Activated CD4-positive, alpha-beta T cell treated with anti-CD3 and anti-CD28 coated beads, Interleukin-2, Interleukin-6, amounts not matched to agents 100 ng/mL and 50 ng/mL, durations not matched to agents 16 hours and 8 hours (primary cell): ENCODE results near the gene MAPK6.

Experiments
- DNase-seq: peaks from one replicate; pipeline ENCODE4 v3.0.0-alpha.2; 2020

MAPK6 gene

GRCh38 chr15:52018693-52019393, at the start of gene MAPK6:
Gene MAPK6 (plus strand): TSS chr15:52019219. CDS start chr15:52046461, 27,242 bp downstream.
- DNase-seq = peak; percentile 96

- no peak for DNase-seq
Measured at GRCh38 chr15:51969728-51970127, 49.3 kb upstream of the MAPK6 start.

GRCh38 chr15:51970132-51970817, 48.7 kb upstream of the MAPK6 start:
- no peak for DNase-seq

- no peak for DNase-seq
Measured at GRCh38 chr15:51971032-51971374, 48.0 kb upstream of the MAPK6 start.

- peak; percentile 96 for DNase-seq
Measured at GRCh38 chr15:51971375-51972133, 47.5 kb upstream of the MAPK6 start, which contains the start of gene LEO1. Gene LEO1 (minus strand): TSS chr15:51971778. CDS start chr15:51971745, 33 bp downstream.

- no peak for DNase-seq
Measured at GRCh38 chr15:51973220-51973619, 45.8 kb upstream of the MAPK6 start.

GRCh38 chr15:51973775-51974174, 45.2 kb upstream of the MAPK6 start:
- DNase-seq = no peak

- peak; percentile 92 for DNase-seq
Measured at GRCh38 chr15:51982013-51982769, 36.8 kb upstream of the MAPK6 start.

GRCh38 chr15:51982770-51983103, 36.3 kb upstream of the MAPK6 start:
- DNase-seq = no peak

GRCh38 chr15:51991141-51991540, 27.9 kb upstream of the MAPK6 start:
- DNase-seq = no peak

GRCh38 chr15:51992953-51993352, 26.1 kb upstream of the MAPK6 start:
- DNase-seq = no peak

- DNase-seq = no peak
Measured at GRCh38 chr15:52002351-52002750, 16.7 kb upstream of the MAPK6 start.

GRCh38 chr15:52003089-52003488, 15.9 kb upstream of the MAPK6 start:
- DNase-seq = peak; percentile 16

- no peak for DNase-seq
Measured at GRCh38 chr15:52003710-52004109, 15.3 kb upstream of the MAPK6 start.

GRCh38 chr15:52004806-52005205, 14.2 kb upstream of the MAPK6 start:
- no peak for DNase-seq

- peak; percentile 91 for DNase-seq
Measured at GRCh38 chr15:52005748-52006701, 13.0 kb upstream of the MAPK6 start.

GRCh38 chr15:52006702-52007340, 12.2 kb upstream of the MAPK6 start:
- no peak for DNase-seq

- no peak for DNase-seq
Measured at GRCh38 chr15:52008359-52008697, 10.7 kb upstream of the MAPK6 start.

- no peak for DNase-seq
Measured at GRCh38 chr15:52008698-52009434, 10.2 kb upstream of the MAPK6 start.
